NCI-H1417 (cell line): Measurements from ENCODE around the gene DEXI.

Experiments
- DNase-seq, 3 experiments: peaks; one replicate each; lab custom pipeline; 2025; lab: John Stamatoyannopoulos, UW

The DEXI gene

GRCh38 chr16:10892782-10893318, 49.4 kb downstream of the DEXI start:
- no peak for DNase-seq

- DNase-seq: no peak
These were observed 52.4 kb downstream of the DEXI start for GRCh38 chr16:10889855-10890254.

- no peak for DNase-seq
These were observed 53.8 kb downstream of the DEXI start for GRCh38 chr16:10888320-10888937.

GRCh38 chr16:10885246-10885645, 57.0 kb downstream of the DEXI start:
- no peak for DNase-seq

- no peak for DNase-seq
These were observed 59.3 kb downstream of the DEXI start for GRCh38 chr16:10883004-10883403.

GRCh38 chr16:10881479-10882030, 60.7 kb downstream of the DEXI start:
- DNase-seq: no peak

- no peak for DNase-seq
These were observed 61.4 kb downstream of the DEXI start for GRCh38 chr16:10880594-10881452.

- no peak for DNase-seq
These were observed 62.3 kb downstream of the DEXI start for GRCh38 chr16:10879681-10880589.
